Glomerular endothelial cell (primary cell): Measurements from ENCODE around the gene ZNF586. TPM values are rescaled to one million over a fixed set of nuclear protein-coding genes. Genes with fewer than 3 reads are reported as not detected.
A peak's percentile ranks its signal among the peaks of the same experiment; 100 is the strongest.
"Not testable (repeated sequence)": the region's sequence is repeated elsewhere in the genome, so short reads cannot be mapped to it uniquely, and the experiment has no call there.

ENCODE experiments used
- DNase-seq: peaks from one replicate; pipeline ENCODE4 v3.0.0-alpha.2; 2011; ENCODE audit warnings: low read depth, low spot score; ENCODE audit errors: extremely low read depth
- total RNA-seq: library from RNA; depleted of rRNA; stranded (reverse); fragments of >200 nt; gene quantifications from 2 replicates; pipeline ENCODE4 v1.2.3, GENCODE V29; 2015

The ZNF586 gene
- total RNA-seq, 1 donor from 2014 or later, result 13.3 TPM

DNA sequence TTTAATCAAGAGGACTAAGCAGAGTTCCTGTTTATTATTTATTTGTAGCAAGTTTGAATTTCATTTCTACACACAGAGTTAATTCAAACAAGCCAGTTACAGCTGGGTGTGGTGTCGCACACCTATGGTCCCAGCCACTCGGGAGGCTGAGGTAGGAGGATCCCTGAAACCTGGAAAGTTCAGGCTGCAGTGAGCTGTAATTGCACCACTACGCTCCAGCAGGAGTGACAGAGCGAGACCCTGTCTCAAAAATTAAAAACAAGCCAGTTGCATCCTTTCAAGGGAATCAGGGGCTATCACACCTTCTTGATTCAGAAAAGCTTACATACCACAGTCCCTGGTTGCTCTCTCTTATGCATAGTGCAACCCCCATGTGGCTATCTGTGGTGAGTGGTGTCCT is 19.8 kb downstream of the ZNF586 start:
- DNase-seq, result no peak

DNA sequence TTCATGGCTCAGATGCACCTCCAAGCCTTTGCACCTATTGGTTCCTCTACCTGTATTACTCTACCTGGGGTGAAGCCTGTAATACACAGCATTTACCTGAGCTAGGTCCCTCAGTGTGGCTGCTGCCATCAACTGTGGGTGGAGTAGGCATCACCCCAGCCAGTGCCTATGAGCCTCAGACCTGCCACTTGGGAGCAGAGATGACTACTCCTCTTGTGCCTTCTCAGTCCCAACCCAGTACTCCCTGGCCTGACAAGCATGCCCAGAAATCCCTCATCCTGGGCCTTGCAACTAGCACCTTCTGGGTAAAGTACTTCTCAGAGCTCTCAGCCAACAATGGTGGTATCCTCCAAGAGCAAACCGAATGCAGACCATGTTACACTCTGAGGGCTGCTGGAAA is 27.1 kb downstream of the ZNF586 start:
- DNase-seq, result not testable (repeated sequence)

DNA sequence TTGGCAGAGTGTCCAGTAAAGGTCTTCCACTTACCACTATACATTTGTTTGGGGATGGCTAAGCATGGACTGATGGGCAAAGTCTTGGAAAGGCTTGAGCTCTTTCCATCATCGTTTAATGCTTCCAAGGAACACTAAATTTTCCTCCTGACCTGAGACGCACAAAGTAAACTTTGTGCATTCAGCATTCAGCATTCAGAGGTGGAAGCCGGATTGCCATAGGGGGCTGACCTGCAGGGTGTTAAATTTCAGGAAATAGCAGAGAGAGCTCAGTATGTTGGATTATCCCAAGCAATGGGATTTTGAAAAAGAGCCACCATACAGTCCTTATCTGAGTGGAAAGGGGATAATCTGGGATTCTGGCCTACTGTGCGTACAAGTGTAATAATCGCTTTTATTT is 31.2 kb downstream of the ZNF586 start:
- DNase-seq, result no peak

DNA sequence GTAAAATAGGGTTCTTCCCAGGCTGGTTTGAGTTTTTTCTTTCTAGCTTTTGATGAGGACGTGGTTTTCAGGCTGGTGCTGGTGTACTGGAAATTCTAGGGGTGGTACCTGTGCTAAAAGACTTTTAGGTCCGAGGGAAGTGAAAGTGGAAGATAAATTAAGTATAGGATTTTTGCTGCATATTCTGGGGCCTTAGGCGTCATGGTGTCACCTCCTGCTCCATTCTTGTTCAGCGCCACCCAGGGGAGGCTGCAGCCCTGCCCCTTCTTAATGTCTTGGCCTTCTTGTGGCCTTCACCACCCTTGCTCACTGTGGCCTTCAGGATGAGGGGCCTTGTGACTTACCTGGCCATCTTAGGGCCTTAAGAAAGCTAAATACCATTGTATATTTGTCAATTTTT is 32.8 kb downstream of the ZNF586 start:
- DNase-seq, result no peak

DNA sequence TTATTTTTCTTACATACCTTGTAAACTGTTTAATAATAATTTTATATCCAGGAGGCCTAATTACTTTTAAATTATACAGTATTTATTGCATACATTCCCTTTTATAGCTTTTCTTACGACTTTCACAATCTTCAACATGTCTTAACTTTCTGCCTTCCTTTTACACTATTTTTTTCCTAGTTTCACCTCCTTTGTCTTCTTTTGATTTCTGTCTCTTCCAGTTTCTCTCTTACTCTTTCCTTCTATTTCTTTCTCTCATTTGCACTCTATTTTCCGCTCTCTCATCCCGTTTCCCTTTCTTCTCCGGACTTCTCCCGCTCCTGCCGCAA is 33.8 kb downstream of the ZNF586 start:
- no peak for DNase-seq

DNA sequence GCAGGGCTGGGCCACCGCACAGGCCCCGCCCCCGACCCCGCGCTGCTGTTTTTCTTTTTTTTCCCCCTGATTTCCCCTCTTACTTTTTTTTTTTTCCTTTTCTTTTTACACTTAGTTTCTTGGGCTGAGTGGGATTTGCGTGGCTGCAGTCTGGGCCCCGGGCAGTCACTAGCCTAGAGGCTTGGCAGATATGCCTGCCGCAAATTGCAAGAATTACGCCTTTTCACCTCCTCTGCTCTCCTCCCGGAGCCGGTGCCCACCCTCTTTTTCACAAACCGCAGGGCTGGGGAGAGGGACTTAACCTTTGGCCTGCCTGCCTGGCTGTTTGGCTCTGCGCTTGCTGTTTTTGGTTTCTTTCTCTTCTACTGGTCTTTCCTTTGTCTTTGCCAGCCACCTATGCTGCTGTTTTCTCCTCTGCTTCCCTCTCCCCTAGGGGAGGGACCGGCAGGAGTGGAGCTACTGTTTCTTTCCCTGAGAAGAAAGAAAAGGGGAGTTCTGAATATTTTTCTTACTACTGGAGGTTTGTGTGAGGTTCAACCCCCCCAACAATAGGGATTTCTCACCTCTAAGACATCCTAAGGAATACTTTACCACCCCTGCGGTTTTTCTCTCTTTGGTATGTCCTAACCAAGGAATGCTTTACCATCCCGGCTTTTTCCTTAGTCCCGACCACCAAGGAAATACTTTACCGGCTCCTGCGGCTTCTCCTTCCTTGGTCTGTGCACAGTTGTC is 34.3 kb downstream of the ZNF586 start:
- DNase-seq, result no peak

DNA sequence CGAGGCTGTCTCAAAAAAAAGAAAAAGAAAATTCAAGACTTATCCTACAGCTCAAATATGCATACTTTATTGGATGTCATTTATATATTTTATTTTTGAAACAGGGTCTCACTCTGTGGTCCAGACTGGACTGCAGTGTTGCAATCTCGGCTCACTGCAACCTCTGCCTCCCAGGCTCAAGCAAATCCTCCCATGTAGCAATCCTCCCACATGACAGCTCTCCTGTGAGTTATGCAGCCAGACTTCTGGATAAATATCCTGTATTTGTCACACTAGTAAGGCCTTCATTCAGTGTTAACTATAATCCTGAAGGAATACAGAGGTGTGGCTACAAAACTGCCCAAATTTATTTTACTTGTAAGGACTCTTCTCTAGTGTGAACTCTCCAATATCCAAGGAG is 38.1 kb downstream of the ZNF586 start:
- no peak for DNase-seq

DNA sequence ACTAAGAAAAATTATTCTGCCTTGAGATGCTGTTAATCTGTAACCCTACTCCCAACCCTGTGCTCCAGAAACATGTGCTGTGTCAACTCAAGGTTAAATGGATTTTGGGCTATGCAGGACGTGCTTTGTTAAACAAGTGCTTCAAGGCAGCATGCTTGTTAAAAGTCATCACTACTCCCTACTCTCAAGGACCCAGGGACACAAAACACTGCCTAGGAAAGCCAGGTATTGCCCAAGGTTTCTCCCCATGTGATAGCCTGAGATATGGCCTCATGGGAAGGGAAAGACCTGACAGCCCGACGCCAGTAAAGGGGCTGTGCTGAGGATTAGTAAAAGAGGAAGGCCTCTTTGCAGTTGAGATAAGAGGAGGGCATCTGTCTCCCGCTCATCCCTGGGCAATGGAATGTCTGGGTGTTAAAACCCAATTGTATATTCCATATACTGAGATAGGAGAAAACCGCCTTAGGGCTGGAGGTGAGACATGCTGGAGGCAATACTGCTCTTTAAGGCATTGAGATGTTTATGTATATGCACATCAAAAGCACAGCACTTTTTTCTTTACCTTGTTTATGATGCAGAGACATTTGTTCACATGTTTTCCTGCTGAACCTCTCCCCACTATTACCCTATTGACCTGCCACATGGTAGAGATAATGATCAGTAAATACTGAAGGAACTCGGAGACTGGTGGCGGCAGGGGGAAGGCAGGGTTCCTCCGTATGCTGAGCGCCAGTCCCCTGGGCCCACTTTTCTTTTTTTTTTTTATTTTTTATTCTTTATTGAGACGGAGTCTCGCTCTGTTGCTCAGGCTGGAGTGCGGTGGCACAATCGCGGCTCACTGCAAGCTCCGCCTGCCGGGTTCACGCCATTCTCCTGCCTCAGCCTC is 41.2 kb downstream of the ZNF586 start:
- DNase-seq, result not testable (repeated sequence)

DNA sequence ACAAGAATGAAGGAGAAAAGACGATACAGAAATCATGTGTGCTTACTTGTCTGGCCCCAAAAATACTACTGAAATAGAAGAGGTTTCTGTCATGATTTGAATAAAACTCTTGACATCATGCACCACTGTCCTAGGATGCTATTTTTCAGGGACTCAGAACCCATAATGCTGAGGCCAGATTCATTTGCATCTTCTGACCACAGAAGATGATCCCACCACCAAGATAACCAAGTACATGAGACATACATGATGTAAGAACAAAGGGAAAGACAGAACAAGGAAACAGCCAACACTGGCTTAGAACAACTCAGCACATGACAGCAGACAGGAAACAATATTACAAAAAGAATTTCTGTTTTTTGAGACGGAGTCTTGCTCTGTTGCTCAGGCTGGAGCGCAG is 42.8 kb downstream of the ZNF586 start:
- DNase-seq, result no peak

DNA sequence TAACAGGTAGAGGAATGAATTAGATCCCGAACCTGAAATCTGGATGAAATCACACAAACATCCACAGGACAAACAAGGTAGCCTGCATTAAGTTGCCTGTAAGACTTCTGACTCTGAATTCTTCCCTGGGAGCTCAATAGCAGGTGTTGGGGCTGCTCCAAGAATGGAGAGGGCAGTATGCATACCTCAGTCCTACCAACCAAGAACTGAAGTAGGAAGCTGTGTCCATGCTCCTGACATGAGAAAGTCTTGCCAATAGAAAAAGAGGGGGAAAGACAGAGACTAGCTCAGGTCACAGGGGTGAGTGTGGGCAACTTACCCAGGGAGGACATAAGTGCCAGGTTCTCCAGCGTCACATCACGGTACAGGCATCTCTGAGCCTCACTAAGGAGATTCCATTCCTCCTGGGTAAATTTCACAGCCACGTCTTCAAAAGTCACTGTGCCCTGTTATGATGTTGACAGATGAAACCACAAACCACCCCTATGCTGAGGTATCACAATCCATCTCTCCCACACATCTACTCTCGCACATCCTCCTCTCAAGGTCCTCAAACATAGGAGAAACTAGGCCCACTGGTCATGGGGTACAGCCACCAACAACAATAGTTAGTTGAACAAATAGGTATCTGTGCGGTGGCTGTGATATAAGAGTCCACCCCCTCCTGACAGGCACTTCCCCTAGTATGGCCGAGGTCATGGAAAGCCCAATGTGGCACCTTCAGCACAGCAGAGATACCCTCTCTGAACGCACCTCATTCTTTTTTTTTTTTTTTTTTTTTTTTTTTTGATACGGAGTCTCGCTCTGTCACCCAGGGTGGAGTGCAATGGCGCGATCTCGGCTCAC is 43.7 kb downstream of the ZNF586 start:
- DNase-seq, result not testable (repeated sequence)

DNA sequence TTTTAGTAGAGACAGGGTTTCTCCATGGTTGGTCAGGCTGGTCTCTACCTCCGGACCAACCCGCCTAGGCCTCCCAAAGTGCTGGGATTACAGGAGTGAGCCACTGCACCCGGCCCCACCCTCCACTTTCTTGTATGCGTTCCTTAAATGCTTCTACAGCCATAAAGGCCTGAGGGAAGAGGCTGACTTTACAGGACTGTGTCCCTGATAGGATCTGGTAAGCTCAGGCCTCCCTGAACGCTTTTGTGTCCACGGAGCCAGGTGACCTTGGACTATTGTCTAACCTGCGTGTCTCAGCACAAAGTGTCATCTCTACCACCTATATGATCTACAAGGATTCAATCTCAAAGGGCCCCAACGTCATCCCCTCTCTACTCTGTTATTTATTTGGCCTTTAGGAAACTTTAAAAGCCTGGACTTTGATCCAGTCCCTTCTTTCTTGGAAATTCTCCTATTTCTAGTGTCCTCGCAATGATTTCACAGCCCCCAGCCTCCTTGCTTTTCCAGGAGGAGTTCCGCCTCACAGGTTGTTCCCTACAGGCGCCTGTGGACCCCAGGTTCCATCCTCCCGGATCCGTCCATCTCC is 44.5 kb downstream of the ZNF586 start:
- DNase-seq, result no peak

DNA sequence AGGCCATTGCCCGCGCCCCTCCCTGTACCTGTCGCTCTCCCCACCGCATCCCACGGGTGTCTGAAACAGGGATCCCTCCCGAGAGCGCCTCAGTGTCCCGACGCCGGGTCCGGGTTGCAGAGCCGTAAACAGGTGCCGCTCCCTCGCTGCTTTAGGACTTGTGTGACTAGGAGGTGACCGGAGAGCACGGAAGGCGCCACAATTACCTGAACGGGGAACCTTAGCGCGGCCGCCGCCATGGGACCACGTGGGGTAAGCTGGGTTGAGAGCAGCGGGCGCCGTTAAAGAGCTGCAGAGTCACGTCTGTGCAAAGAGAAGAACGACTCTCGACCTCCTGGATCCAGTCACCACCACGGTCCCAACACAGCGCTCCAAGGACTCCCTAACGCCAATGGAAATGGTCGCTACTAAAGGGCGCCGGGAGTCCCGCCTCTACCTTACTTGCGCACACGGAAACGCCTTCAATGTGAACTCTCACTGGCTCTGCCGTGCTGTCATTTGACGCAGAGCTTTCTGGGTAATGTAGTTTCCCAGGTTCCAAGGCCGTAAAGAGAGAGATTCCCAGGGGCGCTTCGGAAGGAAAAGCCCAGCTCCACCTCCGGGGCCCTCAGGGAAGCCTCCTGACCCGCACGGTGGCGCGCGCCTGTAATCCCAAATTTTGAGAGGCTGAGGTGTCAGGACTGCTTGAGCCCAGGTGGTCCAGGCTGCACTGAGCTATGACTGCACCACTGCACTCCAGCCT is 45.2 kb downstream of the ZNF586 start, which contains the start of gene ZNF552:
Gene ZNF552, minus strand, starts transcription at position 409 of the 742 bp plus-strand sequence. Its CDS starts 170 bp downstream, at position 239.
- DNase-seq, result peak; percentile 80

DNA sequence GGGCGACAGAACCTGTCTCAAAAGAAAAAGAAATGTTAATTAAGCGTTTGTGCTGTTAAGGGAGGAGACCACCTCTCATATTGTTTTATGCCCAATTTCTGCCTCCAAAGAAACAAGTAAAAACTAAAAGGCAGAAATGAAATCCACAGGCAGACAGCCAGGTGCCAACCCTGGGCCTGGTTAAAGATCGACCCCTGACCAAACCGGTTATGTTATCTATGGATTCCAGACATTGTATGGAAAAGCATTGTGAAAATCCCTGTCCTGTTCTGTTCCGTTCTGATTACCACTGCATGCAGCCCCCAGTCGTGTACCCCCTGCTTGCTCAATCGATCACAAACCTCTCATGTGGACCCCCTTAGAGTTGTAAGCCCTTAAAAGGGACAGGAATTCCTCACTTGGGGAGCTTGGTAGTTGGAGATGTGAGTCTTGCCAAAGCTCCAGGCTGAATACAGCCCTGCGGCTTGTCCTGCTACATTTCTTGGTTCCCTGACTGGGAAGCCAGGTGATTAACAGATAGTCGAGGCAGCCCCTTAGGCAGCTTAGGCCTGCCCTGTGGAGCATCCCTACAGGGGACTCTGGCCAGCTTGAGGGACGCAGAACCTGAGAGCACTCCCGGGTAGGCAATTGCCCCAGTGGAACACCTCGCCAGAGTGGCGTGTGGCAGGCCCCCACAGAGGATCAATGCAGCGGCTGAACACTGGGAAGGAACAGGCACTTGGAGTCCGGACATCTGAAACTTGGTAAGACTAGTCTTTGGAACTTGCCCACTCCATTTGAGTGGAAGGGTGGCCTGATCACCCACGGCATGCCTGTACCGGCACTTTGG is 46.0 kb downstream of the ZNF586 start:
- DNase-seq, result no peak

DNA sequence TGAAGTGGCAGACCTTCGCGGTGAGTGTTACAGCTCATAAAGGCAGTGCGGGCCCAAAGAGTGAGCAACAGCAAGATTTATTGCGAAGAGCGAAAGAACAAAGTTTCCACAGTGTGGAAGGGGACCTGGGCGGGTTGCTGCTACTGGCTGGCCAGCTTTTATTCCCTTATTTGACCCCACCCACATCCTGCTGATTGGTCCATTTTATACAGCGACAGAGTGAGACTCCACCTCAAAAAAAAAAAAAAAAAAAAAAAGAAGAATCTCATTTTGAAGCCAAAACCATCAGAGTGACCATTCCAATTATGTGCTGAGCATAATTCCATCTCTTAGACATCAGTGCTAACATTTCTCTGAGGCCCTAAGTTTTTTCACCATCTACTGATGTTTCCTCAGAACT is 47.2 kb downstream of the ZNF586 start:
- no peak for DNase-seq

DNA sequence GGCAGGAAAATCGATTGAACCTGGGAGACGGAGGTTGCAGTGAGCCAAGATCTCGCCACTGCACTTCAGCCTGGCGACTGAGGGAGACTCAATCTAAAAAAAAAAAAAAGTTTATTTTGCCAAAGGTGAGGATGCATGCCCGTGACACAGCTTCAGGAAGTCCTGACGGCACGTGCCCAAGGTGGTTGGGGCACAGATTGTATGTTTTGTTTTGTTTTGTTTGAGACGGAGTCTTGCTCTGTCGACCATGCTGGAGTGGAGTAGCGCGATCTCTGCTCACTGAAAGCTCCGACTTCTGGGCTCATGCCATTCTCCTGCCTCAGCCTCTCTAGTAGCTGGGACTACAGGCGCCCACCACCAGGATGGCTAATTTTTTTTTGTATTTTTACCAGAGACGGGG is 48.5 kb downstream of the ZNF586 start:
- no peak for DNase-seq

DNA sequence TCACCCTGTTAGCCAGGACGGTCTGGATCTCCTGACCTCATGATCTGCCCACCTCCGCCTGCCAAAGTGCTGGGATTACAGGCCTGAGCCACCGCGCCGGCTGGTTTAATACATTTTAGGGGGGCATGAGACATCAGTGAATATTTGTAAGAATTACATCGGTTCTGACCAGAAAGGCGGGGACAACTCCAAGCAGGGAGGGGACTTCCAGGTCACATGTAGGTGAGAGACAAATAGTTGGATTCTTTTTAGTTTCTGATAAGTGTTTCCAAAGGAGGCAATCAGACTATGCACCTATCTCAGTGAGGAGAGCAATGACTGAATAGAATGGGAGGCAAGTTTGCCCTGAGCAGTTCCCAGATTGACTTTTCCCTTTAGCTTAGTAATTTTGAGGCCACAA is 48.9 kb downstream of the ZNF586 start:
- no peak for DNase-seq

DNA sequence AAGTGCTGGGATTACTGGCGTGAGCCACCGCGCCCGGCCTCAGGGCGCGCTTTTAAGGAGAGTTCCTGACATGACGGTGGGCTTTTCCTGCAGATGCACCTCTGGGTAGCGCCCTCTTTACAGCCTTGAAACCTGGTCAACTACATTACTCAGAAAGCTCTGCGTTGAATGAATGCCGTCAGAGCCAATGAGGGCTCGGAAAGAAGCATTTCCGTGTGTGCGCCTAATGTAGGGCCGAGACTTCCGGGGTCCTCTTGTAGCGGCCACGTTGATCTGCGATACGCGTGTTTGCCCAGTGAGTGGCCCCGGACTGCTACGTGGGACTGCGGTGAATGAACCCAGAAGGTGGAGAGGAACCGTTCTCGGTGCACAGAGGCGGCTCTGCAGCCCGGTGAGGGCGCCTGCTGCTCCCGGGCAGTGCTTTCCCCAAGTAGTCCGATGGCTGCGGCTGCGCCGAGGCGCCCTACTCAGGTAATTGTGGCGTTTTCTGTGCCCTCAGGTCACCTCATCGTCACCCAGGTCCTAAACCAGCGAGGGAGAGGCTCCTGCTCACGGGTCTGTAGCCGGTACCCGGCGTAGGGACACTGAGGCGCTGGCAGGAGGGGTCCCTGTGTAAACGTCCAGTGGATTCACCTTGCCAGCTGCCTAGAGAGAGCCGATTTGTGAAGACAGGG is 50.1 kb downstream of the ZNF586 start:
- no peak for DNase-seq

DNA sequence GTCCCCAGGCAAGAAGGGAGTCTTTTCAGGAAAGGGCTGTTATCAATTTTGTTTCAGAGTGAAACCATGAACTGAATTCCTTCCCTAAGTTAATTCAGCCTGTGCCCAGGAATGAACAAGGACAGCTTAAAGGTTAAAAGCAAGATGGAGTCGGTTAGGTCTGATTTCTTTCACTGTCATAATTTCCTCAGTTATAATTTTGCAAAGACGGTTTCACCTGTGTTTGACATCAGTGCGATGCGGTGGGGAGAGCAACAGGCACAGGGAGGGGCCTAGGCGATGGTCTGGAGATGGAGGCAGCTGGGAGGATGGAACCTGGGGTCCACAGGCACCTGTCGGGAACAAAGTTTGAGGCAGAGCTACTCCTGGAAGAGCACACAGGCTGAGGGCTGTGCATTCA is 51.1 kb downstream of the ZNF586 start:
- DNase-seq, result no peak

DNA sequence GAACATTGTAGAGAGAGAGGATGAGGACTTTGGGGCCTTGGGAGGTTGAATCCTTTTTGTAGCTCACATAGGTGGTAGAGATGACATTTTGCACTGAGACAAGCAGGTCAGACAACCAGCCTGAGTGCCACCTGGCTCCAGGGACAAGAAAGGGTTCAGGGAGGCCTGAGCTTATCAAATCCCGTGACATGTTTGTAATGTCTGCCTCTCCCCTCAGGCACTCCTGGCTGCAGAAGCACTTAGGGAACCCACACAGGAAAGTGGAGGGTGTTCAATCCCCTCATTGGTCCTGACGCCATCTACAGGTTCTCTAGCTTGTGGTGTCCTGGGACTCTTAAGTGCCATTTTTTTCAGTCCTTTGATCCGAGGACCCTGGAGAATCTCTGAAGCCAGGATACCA is 51.6 kb downstream of the ZNF586 start:
- DNase-seq, result not testable (repeated sequence)
